Right kidney (tissue), 1 donor: Measurements from ENCODE around the gene QSOX1.

Experiments used
- DNase-seq: peaks from one replicate; pipeline ENCODE4 v3.0.0-alpha.2; 2016

QSOX1 gene

DNA sequence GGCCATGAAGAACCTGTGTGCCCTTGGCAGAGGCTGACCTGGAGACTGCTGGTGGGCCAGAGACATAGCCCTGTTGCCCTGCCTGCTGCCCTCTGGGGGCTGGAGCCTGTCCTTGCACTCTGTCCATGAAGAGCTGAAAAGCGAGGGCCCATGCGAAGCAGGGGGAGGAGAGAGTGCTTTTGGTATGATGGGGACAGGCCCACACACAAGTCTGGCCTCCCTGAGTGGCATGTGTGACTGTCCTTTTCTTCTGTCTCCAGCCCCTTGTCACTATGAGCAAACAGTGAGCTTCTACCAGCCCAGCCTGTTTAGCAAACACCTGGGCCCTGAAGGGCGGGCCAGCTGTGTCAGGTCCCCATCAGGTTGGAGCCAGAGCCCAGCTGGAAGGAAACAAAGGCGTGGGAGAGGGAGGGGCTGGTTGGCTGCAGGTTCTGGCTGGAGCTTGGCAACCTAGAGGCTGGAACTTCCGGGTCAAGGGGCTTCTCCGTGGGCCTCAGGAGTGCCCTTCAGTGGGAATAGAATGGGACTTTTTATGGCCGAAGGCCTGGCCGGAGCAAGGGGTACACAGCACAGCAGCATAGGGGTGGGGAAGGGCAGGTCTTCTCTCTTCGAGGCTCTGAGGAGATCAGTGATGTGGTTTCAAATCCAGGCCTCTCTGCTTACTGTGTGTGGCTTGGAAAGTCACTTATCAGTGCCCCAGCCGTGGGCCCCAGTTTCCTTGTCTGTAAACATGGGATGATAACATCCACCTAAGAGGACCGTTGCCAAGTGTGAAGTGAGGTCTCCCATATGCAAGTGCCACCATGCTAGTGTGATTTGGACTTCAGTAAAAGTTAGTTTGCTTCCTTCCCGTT is 14.3 kb downstream of the QSOX1 start:
- no peak for DNase-seq

DNA sequence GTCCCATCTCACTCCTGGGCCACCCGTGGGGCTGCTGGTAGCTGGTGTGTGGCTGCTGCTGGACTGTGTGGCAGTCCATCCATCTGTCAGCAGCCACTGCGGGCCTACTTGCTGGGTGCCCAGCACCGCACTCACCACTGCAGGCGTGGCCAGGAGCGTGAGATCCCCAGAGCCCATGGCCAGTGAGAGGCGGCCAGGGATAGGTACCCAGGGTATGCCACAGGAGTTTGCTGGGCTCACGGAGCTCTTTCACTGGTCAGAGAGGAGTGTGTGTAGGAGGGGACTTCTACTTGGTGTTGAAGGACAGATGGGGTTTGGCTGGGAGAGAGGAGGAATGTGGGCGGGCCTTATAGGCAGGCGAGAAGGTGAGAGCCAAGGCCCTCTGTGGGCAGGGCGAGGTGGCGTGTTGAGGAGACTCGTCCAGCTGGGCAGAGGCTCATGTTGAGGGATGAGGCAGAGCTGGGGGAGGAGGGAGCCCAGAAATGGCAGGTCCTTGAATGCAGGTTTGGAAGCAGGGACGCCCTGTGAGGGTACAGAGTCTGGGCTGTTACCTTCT is 15.0 kb downstream of the QSOX1 start:
- no peak for DNase-seq

DNA sequence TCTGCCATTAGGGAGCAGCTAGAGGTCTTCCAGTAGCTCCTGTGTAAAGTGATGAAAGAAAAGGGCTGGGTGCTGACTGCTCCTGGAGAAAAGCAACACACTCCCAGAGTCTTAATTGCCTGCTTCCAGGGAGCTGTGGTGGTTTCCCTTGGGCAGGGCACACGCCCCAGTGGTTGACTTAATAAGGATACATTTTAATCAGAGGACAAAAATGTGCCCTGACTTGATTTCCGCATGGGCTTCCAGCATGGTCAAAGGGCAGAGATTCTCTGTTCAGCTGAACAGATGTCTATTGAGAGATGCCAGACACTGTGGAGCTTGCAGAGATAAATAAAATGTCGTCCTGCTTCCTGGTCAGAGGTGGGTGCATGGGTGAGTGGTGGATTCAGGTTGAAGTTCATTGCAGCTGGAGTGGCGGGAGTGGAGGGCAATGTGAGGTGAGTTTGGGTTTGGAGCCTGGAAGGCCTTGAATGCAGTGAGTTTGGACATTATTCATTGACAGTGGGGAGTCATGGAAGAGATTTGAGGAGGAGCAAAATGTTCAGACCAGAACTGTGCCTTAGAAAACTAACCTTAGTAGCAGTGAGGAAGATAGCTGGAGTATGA is 16.0 kb downstream of the QSOX1 start:
- DNase-seq: no peak

DNA sequence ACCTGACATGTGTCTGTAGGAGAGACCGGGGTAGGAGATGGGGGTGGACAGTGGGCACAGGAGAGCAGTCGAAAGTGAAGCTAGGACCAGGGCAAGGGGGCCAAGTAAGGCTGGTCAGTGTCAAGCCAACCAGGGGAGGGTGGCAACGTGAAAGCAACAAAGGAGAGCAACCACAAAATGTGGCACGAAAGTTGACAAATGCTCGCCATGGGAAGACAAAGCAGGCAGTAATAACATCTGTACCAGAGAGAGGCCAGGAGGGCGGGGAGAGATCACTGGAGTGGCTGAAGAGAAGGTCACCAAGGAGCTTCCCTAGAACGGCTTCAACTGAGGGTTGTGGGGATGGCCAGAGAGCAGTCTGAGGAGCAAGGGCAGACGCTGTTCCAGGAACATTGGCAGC is 17.0 kb downstream of the QSOX1 start:
- no peak for DNase-seq

DNA sequence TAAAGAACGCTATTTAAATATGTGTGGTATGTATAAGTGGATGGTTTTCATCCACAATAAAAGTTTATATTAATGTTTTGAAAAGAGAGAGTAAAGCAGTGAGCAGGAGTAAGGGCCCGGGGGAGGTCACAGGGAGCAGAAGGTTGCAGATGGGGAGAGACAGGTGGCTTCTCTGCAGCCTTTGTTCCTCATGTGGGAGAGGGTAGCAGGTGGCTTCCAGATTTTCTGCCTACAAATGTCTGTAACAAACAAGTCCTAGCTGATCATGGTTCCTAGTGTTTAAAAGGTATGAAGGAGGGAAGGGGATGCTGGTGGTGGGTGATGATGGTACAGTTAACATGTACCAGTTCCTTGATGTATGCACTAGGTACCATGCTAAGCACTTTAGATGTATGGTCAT is 18.8 kb downstream of the QSOX1 start:
- DNase-seq: no peak

DNA sequence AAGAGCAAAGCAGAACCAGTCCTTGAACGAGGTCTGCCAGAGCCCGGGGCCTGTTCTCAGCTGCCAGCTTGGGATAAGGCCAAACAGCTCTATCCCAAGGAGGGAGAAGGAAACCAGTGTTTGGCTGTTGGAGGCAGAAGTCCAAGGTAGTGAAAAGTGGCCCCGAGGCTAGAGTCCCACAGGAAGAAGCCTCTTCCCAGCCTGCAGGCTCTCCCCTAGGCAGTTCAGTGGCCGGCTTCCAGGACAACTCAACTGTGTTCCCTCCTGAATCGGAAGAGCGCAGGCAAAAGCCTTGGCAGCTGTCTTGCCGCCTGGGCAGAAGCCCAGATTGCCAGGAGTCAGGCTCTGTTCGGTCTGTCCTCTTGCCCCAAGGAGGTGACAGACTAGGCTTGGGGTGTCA is 19.3 kb downstream of the QSOX1 start:
- DNase-seq: no peak

DNA sequence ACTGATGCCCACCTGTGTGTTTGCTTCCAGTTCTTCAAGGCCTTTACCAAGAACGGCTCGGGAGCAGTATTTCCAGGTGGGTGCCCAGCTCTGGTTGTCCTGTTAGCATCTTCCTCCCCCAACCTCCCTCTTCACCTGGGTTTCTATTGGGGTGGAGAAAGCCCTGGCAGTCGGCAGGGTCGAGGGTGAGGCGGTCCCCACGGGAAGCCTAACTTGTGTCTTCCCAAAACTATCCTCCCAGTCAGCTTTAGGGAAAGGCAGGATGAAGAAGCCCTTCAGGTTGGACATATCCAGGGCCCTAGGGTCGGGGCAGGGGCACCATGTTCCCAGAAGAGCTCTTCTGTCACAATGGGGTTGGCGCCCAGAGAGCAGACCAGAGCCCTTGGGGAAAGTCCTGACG is 20.6 kb downstream of the QSOX1 start:
- no peak for DNase-seq

DNA sequence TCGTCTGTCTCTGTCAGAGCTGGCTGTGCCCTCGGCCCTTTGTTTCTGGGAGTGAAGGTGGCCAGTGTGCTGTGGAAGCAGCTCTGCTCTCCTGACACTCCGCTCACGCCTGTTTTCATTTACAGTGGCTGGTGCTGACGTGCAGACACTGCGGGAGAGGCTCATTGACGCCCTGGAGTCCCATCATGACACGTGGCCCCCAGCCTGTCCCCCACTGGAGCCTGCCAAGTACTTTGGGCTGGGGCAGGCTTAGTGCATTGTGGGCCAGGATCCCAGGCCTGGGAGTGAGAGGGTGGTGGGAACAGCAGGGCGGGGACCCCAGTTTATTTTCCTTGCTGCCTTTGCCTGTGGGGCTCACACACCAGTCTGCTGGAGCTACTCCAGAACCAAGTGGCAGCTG is 21.1 kb downstream of the QSOX1 start:
- DNase-seq: no peak

DNA sequence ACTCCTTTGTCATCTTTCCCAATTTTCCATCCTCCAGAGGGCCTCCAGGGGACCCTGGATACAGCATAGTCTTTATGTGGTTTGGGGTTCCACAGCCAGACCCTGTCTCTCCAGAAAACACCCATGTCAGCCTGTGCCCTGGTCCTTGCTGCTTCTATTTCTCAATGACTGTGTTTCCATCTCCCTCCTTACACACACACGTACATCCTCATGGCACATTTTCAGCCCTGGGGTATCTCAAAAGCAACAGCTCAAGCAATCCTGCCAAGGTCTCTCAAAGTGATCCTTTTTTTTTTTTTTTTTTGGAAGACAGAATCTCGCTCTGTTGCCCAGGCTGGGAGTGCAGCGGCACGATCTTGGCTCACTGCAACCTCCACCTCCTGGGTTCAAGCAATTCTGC is 22.3 kb downstream of the QSOX1 start:
- no peak for DNase-seq

DNA sequence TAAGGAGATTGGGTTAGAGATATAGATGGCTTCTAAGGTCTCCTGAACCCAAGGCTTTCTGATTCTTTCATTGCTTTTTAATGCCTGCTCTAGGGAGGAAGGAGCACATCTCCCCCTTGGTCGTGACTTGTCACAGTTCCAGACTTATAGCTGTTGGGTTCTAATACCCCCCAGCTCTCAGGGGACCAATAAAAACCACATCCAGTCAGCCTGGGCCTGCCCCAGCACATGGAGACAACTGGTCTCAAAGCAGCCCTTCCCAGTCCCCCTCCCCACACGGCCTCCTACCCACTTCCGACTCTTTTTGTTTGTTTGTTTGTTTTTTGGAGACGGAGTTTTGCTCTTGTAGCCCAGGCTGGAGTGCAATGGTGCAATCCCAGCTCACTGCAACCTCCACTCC is 23.3 kb downstream of the QSOX1 start:
- no peak for DNase-seq

DNA sequence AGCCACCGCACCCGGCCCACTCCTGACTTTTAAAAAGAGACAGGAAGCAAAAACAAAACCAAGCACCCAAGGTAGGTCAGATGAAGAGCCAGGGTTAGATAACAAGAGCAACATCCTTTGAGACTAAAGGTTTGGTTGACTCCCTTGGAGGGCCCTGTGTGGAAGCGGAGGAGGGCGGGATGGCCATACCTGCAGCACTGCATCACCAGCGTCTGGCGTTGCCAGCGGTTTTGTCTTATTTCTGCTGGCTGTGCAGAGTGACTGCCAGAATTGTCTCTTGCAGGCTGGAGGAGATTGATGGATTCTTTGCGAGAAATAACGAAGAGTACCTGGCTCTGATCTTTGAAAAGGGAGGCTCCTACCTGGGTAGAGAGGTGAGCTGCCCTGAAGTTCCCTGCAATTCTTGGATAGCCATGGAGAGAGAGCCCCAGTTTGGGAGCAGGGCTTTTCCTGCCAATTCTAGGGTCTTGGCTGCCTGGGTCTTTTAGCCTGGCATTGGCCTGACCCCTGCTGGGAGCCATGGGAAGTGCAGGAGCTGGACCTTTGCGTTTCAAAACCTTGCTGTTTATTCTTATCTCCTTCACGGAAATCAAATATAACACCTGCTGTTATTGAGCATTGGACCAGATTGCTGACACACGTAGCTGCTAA is 24.0 kb downstream of the QSOX1 start:
- DNase-seq: peak; percentile 36

DNA sequence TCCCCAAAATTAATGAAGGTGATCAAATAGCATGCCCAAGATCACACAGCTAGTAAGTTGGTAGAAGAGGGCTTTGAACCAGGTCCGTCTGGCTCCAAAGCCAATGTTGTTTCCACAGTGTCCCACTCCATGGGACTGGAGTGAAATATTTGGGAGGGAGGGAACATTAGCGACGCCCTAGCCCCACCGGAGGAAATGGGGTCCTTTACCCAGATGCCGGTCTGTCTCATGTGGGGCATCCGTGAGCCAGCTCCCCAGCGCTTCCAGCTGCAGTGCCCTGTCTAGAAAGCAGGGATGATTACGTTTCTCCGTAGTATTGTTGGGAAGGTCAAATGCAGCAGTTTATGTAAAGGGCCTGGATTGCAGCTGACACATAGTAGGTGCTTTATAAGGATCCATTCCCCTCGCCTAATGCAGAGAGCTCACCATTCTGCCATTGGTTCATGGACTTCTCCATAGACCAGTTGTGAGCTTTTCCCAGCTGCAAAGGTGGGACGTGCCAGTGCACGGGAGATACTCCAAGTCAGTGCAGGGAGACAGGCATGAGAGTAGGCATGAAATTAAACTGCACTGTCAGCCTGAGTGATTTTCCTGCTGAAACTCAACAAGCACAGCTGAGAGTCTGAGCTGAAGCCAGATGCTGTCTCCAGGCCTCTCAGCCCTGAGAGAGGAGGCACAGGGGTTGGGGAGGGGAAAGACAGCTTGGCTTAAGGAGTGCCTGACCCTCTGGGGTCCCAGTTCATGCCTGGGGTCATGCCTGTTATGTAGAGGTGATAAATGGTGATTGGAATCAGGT is 24.7 kb downstream of the QSOX1 start:
- DNase-seq: no peak

DNA sequence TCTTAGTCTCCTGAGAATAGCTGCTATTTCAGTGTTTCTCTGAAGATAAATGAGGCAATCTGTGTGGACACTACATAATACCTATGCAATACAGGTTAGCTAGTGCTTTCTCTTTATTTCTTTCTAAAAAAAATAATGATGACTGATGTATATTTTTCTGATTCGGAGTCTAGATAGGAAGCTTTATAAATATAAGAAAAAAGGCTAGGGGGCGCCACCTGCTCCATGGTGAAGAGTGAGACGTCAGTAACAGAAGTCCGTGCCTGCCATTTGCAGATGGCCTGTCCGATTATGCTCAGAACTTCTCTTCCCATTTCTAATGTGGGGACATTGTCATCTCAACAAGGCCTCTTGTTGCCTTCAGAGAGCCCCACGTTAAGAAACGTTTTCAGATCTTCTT is 26.4 kb downstream of the QSOX1 start:
- DNase-seq: no peak

DNA sequence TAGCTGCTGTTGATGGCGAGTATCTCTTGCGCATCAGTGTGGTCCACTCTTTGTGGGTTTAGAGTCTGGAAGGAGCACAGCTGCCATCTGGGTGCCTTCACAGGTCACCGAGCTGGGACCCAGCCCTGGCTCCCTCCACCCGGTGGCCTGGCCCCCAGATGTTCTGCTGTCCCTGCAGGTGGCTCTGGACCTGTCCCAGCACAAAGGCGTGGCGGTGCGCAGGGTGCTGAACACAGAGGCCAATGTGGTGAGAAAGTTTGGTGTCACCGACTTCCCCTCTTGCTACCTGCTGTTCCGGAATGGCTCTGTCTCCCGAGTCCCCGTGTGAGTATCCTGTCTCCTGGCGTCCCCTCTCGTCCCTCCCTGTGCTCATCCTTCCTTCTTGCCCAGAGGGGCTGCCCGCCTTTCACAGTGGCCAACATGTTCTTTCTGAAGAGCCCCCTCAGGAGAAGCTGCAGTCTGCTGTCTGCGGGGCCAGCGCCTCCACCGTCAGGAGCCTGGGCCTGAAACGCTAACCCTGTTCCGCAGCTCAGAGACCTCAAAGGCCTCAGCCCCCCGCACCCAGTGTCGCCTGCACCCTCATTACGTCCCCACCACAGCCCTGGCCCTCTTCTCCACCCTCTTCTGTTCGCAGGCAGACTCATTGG is 27.4 kb downstream of the QSOX1 start:
- DNase-seq: no peak

DNA sequence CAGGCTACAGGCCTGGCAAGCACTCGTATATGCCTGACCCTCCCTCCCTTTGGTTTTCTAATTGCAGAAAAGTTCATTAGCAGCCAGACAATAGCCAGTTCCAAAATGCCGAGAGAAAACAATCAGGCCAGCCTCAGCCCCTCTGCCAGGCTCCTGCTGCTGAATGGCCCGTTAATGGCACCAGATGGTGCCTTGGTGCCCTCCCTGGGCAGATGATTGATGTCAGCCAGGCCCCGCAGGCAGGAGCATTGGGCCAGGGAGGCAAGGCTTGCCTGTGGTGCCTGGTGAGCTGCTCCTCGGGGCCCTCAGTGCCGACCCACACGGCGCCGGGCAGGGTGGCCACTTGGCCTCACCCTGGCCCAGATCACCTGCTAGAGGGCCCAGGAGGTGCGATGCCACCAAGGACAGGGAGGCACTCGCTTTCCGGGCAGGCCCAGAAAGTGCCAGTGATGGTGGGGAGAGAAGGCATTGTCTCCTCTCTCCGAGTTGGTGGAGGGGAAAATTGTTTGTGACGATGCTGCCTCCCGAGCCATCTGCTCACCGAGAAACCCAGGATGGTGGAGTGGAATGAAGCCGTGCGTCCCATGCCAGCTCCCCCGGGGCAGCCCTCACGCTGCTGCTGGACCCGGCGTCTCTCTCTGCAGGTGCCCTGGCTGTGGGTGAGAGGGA is 28.1 kb downstream of the QSOX1 start:
- DNase-seq: no peak

DNA sequence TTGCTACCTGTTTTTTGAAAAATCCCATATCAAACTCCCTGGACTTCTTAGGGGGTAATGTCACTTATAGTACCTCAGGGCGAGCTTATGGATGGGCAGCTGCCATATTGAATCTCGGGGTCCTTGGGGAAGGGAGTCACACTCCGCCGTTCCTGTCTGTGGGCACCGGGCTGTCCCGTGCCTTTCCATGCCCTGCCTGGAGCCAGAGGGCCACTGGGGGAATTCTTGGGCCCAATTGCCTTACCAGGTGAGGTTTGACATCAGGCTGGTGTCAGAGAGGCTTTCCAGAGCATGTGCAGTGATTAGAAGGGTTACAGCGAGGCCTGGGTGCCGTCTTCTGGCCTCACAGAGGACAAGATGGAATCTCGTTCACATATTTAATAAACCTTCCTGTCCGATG is 28.8 kb downstream of the QSOX1 start:
- DNase-seq: no peak

DNA sequence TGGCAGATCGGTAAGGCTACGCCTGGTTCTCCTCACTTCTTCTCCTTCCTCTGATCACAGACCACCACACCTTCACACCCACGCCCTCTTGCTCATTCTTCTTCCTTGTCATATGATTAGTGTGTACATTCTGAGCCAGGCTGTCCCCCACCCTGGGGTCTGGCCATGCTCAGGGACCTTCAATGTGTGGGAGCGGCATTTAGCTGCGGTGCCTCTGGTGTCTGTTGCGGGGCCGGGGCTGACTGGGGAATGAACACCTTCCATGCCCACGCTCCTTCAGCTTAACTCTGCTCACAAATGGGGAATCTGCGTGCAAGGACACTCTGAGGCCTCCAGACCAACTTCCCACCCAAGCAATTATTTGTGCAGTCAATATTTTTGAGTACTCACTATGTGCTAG is 29.4 kb downstream of the QSOX1 start:
- no peak for DNase-seq

DNA sequence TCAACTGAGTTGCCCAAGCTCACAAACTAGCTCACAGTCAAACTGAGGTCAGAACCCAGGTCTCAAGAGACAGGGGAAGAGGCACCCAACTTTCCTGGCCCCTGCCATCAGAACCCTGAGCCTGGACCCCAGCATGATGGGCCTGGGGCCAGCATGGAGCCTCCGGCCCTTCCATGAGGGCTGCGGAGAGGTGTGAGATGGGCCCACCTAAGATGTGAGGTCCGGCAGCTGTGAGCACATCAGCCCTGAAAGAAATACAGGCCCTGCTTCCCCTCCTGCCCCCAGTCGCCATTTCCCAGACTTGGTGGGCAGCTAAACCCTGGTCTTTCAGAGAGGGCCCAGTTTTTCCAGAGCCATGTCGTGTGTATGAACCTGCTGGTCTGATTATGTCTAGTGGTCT is 30.6 kb downstream of the QSOX1 start:
- no peak for DNase-seq

DNA sequence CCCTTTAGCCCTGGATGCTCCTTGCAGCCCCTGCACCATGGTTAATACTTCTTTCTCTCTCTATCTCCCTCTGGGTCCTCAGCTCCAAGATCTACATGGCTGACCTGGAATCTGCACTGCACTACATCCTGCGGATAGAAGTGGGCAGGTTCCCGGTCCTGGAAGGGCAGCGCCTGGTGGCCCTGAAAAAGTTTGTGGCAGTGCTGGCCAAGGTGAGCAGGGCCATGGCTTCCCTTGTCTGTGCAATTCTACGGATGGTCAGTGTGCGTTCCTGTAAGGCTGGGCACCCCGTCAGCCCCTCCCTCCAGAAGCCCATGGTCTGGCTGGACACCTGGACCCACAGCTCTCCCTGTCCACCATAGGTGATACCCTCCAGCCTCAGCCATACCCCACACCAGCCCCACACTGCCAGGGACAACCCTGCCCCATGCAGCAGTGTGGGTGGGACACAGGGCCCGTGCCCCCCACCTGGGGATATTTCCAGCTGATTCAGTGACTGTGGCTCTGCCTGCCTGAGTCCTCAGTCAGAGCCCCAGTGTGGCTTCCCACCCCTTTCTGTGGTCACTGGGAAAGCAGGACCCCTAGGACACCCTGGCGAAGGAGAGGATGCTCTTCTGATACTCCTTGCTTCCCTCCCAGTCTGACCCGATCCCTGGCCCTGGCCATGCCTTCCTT is 31.4 kb downstream of the QSOX1 start:
- DNase-seq: no peak

DNA sequence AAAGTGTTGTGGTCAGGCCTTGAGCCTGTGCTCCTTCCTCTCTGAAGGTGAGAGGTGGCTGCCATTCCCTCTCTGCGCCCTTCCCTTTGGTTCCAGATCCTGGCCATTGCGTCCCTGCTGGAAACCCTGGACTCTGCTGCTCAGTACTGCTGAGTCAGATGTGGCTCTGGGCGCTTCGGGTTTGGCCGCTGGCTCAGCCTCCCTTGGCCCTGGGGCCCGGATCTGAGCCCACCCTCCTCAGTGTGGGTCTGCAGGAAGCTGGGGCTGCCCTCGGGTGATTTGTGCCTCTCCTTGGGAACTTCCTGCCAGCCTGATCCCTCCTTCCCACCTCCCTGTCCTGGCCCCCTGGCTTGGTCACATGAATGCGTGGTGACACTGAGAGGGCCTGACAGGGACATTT is 32.2 kb downstream of the QSOX1 start:
- no peak for DNase-seq

DNA sequence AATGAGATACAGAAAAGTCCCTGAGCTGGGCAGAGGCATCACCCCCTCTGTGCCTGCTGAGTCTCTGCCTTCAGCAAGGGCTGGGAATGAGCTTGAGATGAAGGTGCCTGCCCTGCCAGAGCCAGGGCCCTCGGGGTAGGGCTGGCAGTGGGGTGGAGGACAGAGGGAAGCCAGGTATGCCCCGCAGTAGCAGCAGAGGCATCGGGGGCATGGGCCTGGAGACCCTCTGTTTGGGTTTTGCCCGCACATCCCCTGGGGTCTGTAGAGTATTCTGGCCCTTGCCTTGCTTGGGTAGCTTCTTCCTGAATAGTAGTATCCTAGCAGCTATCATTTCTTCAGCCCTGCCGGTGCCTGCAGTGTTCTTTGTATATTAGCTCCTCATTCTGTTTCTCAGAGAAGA is 33.0 kb downstream of the QSOX1 start:
- DNase-seq: no peak
